ENCODE data around the gene NELL1. TPM values are rescaled to one million over a fixed set of nuclear protein-coding genes. Genes with fewer than 3 reads are reported as not detected.

The NELL1 gene
- total and polyA plus RNA-seq, 2 experiments from 2014 or later: 1.6 TPM; not detected in 1

DNA sequence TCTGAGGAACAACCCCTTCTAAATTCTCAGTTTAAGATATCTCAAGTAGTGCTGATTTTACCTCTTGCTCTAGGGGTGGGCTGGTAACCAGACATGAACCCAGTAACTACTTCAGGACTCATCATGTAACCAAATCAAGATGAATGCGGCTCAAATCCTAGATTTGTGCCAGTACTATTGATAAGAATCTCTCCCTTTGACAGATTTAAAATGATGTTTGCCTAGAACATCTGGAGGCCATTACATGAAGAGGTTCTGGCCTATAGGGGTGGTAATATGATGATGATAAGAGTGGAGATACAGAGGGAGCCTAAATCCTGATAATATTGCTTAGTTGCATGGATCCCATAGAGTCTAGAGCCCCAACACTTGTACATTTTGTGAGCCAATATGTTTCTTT, 850.9 kb downstream of the NELL1 start:
- Histone ChIP-seq H4K20me1 (replicated peaks; ENCODE audit: insufficient read depth) (no peaks in the 10 kb centered on the region), H3K79me2 (replicated peaks; ENCODE audit: insufficient read depth) (no peaks in the 10 kb centered on the region), H2AFZ (no peak overlapping the region), H3K27me3 (ENCODE audit: insufficient read depth) (no peaks in the 10 kb centered on the region), H3K4me1 (ENCODE audit: insufficient read depth) (no peaks in the 10 kb centered on the region), H3F3A (replicated peaks; ENCODE audit: low read depth) (no peaks in the 10 kb centered on the region), H3K36me3 (ENCODE audit: insufficient read depth) (no peaks in the 10 kb centered on the region), H3K4me2 (no peak overlapping the region), H3K4me3 (no peak overlapping the region), H3K27ac (ENCODE audit: low read depth) (no peak overlapping the region), H3K9me2 (ENCODE audit: insufficient read depth) (no peaks in the 10 kb centered on the region)
- no peak overlapping the region for H3K4me3 Mint-ChIP-seq
- H3K27me3 Mint-ChIP-seq (ENCODE audit: insufficient read depth, low read depth, poor library complexity): no peaks in the 10 kb centered on the region
- no peak for TF ChIP-seq ZNF331 (CRISPR knock-in tag; IDR thresholded peaks at IDR 0.05; ENCODE audit: low read depth)
- no peak for TF ChIP-seq ZNF114 (CRISPR knock-in tag; IDR thresholded peaks at IDR 0.05)
- no peak for TF ChIP-seq POLR2AphosphoS5 (IDR thresholded peaks at IDR 0.05; ENCODE audit: low read depth)
- TF ChIP-seq CREB1 (CRISPR knock-in tag; IDR thresholded peaks at IDR 0.05; ENCODE audit: low read depth): no peak
- TF ChIP-seq EZH2 (IDR thresholded peaks at IDR 0.05; ENCODE audit: low read depth, unreplicated experiment): no peak
- no peak for TF ChIP-seq JUNB (IDR thresholded peaks at IDR 0.05; ENCODE audit: unreplicated experiment)
- TF ChIP-seq NANOG (IDR thresholded peaks at IDR 0.05; ENCODE audit: borderline replicate concordance): no peak
- TF ChIP-seq, protein P1, sequence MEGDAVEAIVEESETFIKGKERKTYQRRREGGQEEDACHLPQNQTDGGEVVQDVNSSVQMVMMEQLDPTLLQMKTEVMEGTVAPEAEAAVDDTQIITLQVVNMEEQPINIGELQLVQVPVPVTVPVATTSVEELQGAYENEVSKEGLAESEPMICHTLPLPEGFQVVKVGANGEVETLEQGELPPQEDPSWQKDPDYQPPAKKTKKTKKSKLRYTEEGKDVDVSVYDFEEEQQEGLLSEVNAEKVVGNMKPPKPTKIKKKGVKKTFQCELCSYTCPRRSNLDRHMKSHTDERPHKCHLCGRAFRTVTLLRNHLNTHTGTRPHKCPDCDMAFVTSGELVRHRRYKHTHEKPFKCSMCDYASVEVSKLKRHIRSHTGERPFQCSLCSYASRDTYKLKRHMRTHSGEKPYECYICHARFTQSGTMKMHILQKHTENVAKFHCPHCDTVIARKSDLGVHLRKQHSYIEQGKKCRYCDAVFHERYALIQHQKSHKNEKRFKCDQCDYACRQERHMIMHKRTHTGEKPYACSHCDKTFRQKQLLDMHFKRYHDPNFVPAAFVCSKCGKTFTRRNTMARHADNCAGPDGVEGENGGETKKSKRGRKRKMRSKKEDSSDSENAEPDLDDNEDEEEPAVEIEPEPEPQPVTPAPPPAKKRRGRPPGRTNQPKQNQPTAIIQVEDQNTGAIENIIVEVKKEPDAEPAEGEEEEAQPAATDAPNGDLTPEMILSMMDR (conservative IDR thresholded peaks at IDR 0.05; ENCODE audit: low read depth in 2 of 2): no peak
- TF ChIP-seq, protein P2, sequence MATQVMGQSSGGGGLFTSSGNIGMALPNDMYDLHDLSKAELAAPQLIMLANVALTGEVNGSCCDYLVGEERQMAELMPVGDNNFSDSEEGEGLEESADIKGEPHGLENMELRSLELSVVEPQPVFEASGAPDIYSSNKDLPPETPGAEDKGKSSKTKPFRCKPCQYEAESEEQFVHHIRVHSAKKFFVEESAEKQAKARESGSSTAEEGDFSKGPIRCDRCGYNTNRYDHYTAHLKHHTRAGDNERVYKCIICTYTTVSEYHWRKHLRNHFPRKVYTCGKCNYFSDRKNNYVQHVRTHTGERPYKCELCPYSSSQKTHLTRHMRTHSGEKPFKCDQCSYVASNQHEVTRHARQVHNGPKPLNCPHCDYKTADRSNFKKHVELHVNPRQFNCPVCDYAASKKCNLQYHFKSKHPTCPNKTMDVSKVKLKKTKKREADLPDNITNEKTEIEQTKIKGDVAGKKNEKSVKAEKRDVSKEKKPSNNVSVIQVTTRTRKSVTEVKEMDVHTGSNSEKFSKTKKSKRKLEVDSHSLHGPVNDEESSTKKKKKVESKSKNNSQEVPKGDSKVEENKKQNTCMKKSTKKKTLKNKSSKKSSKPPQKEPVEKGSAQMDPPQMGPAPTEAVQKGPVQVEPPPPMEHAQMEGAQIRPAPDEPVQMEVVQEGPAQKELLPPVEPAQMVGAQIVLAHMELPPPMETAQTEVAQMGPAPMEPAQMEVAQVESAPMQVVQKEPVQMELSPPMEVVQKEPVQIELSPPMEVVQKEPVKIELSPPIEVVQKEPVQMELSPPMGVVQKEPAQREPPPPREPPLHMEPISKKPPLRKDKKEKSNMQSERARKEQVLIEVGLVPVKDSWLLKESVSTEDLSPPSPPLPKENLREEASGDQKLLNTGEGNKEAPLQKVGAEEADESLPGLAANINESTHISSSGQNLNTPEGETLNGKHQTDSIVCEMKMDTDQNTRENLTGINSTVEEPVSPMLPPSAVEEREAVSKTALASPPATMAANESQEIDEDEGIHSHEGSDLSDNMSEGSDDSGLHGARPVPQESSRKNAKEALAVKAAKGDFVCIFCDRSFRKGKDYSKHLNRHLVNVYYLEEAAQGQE (IDR thresholded peaks at IDR 0.05; ENCODE audit: unreplicated experiment): no peak
- no peak for TF ChIP-seq EZH2phosphoT487 (IDR thresholded peaks at IDR 0.05; ENCODE audit: unreplicated experiment)
- TF ChIP-seq, protein P3, sequence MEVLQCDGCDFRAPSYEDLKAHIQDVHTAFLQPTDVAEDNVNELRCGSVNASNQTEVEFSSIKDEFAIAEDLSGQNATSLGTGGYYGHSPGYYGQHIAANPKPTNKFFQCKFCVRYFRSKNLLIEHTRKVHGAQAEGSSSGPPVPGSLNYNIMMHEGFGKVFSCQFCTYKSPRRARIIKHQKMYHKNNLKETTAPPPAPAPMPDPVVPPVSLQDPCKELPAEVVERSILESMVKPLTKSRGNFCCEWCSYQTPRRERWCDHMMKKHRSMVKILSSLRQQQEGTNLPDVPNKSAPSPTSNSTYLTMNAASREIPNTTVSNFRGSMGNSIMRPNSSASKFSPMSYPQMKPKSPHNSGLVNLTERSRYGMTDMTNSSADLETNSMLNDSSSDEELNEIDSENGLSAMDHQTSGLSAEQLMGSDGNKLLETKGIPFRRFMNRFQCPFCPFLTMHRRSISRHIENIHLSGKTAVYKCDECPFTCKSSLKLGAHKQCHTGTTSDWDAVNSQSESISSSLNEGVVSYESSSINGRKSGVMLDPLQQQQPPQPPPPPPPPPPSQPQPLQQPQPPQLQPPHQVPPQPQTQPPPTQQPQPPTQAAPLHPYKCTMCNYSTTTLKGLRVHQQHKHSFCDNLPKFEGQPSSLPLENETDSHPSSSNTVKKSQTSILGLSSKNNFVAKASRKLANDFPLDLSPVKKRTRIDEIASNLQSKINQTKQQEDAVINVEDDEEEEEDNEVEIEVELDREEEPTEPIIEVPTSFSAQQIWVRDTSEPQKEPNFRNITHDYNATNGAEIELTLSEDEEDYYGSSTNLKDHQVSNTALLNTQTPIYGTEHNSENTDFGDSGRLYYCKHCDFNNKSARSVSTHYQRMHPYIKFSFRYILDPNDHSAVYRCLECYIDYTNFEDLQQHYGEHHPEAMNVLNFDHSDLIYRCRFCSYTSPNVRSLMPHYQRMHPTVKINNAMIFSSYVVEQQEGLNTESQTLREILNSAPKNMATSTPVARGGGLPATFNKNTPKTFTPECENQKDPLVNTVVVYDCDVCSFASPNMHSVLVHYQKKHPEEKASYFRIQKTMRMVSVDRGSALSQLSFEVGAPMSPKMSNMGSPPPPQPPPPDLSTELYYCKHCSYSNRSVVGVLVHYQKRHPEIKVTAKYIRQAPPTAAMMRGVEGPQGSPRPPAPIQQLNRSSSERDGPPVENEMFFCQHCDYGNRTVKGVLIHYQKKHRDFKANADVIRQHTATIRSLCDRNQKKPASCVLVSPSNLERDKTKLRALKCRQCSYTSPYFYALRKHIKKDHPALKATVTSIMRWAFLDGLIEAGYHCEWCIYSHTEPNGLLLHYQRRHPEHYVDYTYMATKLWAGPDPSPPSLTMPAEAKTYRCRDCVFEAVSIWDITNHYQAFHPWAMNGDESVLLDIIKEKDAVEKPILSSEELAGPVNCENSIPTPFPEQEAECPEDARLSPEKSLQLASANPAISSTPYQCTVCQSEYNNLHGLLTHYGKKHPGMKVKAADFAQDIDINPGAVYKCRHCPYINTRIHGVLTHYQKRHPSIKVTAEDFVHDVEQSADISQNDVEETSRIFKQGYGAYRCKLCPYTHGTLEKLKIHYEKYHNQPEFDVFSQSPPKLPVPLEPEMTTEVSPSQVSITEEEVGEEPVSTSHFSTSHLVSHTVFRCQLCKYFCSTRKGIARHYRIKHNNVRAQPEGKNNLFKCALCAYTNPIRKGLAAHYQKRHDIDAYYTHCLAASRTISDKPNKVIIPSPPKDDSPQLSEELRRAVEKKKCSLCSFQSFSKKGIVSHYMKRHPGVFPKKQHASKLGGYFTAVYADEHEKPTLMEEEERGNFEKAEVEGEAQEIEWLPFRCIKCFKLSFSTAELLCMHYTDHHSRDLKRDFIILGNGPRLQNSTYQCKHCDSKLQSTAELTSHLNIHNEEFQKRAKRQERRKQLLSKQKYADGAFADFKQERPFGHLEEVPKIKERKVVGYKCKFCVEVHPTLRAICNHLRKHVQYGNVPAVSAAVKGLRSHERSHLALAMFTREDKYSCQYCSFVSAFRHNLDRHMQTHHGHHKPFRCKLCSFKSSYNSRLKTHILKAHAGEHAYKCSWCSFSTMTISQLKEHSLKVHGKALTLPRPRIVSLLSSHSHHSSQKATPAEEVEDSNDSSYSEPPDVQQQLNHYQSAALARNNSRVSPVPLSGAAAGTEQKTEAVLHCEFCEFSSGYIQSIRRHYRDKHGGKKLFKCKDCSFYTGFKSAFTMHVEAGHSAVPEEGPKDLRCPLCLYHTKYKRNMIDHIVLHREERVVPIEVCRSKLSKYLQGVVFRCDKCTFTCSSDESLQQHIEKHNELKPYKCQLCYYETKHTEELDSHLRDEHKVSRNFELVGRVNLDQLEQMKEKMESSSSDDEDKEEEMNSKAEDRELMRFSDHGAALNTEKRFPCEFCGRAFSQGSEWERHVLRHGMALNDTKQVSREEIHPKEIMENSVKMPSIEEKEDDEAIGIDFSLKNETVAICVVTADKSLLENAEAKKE (CRISPR knock-in tag; IDR thresholded peaks at IDR 0.05): no peak
- TF ChIP-seq, protein P4, sequence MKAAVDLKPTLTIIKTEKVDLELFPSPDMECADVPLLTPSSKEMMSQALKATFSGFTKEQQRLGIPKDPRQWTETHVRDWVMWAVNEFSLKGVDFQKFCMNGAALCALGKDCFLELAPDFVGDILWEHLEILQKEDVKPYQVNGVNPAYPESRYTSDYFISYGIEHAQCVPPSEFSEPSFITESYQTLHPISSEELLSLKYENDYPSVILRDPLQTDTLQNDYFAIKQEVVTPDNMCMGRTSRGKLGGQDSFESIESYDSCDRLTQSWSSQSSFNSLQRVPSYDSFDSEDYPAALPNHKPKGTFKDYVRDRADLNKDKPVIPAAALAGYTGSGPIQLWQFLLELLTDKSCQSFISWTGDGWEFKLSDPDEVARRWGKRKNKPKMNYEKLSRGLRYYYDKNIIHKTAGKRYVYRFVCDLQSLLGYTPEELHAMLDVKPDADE (IDR thresholded peaks at IDR 0.05): no peak
- no peak for TF ChIP-seq STAT1 (IDR thresholded peaks at IDR 0.05; ENCODE audit: unreplicated experiment)
- H3K9me3 Mint-ChIP-seq: no peaks in the 10 kb centered on the region
- DNase-seq (ENCODE audit: low spot score): no peak
- no peaks in the 10 kb centered on the region for H3K4me1 Mint-ChIP-seq
- H3K27ac Mint-ChIP-seq: no peak overlapping the region
- no peak for ATAC-seq
- no peaks in the 10 kb centered on the region for H3K36me3 Mint-ChIP-seq (ENCODE audit: low read depth)

Measured in GM23338 (cell line).